Measurements from ENCODE around the gene ABCA9. TPM values are rescaled to one million over a fixed set of nuclear protein-coding genes. Genes with fewer than 3 reads are reported as not detected.

ABCA9 gene
- total and polyA plus RNA-seq, 9 of the 15 experiments (the other 6 are each of a cell fraction or from before 2014, with no cell fraction given) = 0.04 TPM; not detected in 8

DNA sequence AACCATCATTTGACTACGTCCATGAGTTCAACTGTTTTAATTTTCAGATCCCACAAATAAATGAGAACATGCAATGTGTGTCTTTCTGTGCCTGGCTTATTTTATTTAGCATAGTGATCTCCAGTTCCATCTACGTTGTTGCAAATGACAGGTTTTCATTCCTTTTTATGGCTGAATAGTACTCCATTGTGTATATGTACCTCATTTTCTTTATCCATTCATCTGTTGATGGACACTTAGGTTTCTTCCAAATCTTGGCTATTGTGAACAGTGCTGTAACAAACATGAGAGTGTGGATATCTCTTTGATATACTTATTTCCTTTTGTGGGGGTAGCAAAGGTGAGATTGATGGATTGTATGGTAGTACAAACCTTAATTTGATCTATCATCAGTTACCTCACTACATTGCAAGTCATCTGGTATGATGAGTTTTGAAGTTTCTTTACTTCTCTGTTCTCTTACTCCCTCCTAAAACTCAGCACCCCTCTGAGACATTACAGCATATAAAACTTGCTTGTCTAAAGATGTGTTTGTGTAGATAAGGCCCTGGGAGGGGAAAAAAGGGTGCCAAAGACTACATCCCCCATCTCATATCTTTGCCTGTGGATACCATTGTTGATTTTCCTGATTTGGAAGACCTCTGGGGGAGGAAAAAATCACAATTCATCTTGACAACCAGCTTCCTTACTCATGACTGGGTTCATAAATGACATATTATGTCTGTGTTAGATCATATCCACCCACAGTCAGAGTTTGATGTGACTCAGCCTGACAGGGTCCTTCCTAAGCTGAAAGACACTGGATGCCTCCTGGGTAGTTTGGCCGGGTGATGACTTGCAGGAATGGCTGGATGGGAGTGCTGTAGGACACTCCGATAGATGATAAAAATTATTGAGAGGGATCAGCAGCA is 47.6 kb downstream of the ABCA9 start (continued):
- TF ChIP-seq, protein P1, sequence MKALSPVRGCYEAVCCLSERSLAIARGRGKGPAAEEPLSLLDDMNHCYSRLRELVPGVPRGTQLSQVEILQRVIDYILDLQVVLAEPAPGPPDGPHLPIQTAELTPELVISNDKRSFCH (CRISPR knock-in tag; IDR thresholded peaks at IDR 0.05) = no peak
- TF ChIP-seq, protein P1 (tag; IDR thresholded peaks at IDR 0.05) = no peak
- TF ChIP-seq SMAD3 (CRISPR knock-in tag; conservative IDR thresholded peaks at IDR 0.05) (0 out of 2 replicates have a peak, but pooled peaks have one; percentile 32), PTRF (tag; IDR thresholded peaks at IDR 0.05) (no peak), HLTF (IDR thresholded peaks at IDR 0.05) (no peak), FOXK2 (conservative IDR thresholded peaks at IDR 0.05 in 1 of 2, IDR thresholded peaks at IDR 0.05 in 1 of 2; ENCODE audit: low read depth in 2 of 2) (0 out of 4 replicates have a peak, but pooled peaks of 1 of the 2 experiments have one; percentile 49), LEF1 (IDR thresholded peaks at IDR 0.05) (peak; percentile 75; the same call in 1 of the 2 replicates), SOX6 (IDR thresholded peaks at IDR 0.05) (peak; percentile 97), PHF21A (IDR thresholded peaks at IDR 0.05; ENCODE audit: borderline replicate concordance, low read depth) (peak; percentile 48; the same call in 1 of the 2 replicates), ETV1 (tag; conservative IDR thresholded peaks at IDR 0.05; ENCODE audit: low read depth) (peak; percentile 61), HDAC1 (IDR thresholded peaks at IDR 0.05) (peak in 1 of 2 experiments; percentile 71; a peak in 2 of 4 replicates)
- TF ChIP-seq, protein P2, sequence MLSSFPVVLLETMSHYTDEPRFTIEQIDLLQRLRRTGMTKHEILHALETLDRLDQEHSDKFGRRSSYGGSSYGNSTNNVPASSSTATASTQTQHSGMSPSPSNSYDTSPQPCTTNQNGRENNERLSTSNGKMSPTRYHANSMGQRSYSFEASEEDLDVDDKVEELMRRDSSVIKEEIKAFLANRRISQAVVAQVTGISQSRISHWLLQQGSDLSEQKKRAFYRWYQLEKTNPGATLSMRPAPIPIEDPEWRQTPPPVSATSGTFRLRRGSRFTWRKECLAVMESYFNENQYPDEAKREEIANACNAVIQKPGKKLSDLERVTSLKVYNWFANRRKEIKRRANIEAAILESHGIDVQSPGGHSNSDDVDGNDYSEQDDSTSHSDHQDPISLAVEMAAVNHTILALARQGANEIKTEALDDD (IDR thresholded peaks at IDR 0.05) = peak; percentile 59; the same call in 1 of the 2 replicates
- TF ChIP-seq, protein P3, sequence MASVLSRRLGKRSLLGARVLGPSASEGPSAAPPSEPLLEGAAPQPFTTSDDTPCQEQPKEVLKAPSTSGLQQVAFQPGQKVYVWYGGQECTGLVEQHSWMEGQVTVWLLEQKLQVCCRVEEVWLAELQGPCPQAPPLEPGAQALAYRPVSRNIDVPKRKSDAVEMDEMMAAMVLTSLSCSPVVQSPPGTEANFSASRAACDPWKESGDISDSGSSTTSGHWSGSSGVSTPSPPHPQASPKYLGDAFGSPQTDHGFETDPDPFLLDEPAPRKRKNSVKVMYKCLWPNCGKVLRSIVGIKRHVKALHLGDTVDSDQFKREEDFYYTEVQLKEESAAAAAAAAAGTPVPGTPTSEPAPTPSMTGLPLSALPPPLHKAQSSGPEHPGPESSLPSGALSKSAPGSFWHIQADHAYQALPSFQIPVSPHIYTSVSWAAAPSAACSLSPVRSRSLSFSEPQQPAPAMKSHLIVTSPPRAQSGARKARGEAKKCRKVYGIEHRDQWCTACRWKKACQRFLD (CRISPR knock-in tag; IDR thresholded peaks at IDR 0.05) = 0 out of 2 replicates have a peak, but pooled peaks have one; percentile 37
- TF ChIP-seq, protein P4, sequence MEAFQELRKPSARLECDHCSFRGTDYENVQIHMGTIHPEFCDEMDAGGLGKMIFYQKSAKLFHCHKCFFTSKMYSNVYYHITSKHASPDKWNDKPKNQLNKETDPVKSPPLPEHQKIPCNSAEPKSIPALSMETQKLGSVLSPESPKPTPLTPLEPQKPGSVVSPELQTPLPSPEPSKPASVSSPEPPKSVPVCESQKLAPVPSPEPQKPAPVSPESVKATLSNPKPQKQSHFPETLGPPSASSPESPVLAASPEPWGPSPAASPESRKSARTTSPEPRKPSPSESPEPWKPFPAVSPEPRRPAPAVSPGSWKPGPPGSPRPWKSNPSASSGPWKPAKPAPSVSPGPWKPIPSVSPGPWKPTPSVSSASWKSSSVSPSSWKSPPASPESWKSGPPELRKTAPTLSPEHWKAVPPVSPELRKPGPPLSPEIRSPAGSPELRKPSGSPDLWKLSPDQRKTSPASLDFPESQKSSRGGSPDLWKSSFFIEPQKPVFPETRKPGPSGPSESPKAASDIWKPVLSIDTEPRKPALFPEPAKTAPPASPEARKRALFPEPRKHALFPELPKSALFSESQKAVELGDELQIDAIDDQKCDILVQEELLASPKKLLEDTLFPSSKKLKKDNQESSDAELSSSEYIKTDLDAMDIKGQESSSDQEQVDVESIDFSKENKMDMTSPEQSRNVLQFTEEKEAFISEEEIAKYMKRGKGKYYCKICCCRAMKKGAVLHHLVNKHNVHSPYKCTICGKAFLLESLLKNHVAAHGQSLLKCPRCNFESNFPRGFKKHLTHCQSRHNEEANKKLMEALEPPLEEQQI (IDR thresholded peaks at IDR 0.05) = 0 out of 2 replicates have a peak, but pooled peaks have one; percentile 37
- TF ChIP-seq, protein P5, sequence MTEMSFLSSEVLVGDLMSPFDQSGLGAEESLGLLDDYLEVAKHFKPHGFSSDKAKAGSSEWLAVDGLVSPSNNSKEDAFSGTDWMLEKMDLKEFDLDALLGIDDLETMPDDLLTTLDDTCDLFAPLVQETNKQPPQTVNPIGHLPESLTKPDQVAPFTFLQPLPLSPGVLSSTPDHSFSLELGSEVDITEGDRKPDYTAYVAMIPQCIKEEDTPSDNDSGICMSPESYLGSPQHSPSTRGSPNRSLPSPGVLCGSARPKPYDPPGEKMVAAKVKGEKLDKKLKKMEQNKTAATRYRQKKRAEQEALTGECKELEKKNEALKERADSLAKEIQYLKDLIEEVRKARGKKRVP (CRISPR knock-in tag; IDR thresholded peaks at IDR 0.05) = peak; percentile 23; the same call in 1 of the 2 replicates
- TF ChIP-seq, protein P6, sequence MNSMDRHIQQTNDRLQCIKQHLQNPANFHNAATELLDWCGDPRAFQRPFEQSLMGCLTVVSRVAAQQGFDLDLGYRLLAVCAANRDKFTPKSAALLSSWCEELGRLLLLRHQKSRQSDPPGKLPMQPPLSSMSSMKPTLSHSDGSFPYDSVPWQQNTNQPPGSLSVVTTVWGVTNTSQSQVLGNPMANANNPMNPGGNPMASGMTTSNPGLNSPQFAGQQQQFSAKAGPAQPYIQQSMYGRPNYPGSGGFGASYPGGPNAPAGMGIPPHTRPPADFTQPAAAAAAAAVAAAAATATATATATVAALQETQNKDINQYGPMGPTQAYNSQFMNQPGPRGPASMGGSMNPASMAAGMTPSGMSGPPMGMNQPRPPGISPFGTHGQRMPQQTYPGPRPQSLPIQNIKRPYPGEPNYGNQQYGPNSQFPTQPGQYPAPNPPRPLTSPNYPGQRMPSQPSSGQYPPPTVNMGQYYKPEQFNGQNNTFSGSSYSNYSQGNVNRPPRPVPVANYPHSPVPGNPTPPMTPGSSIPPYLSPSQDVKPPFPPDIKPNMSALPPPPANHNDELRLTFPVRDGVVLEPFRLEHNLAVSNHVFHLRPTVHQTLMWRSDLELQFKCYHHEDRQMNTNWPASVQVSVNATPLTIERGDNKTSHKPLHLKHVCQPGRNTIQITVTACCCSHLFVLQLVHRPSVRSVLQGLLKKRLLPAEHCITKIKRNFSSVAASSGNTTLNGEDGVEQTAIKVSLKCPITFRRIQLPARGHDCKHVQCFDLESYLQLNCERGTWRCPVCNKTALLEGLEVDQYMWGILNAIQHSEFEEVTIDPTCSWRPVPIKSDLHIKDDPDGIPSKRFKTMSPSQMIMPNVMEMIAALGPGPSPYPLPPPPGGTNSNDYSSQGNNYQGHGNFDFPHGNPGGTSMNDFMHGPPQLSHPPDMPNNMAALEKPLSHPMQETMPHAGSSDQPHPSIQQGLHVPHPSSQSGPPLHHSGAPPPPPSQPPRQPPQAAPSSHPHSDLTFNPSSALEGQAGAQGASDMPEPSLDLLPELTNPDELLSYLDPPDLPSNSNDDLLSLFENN (IDR thresholded peaks at IDR 0.05; ENCODE audit: low read depth in 2 of 2, low read length in 2 of 2) = 0 out of 4 replicates have a peak, but pooled peaks of 1 of the 2 experiments have one; percentile 27
